K562 (cell line): Measurements from ENCODE around the gene SLC35F2. TPM values are rescaled to one million over a fixed set of nuclear protein-coding genes. Genes with fewer than 3 reads are reported as not detected.
A peak's percentile ranks its signal among the peaks of the same experiment; 100 is the strongest.

ENCODE experiments used
- ATAC-seq: fragments of 200-7000 bp; cut with Tn5 transposase; 3 replicates; pipeline ENCODE4 v1.9.1; 2020; ENCODE audit warnings: moderate library complexity
- BruUV-seq: library from RNA; stranded (reverse); fragments of 400-500 nt; replicated peaks from 2 replicates; lab custom pipeline; 2021; lab: Mats Ljungman, UMichigan
- CTCF ChIA-PET: fragments of 300-600 bp; formaldehyde crosslinking; extraction: SDS; loops from one replicate; lab custom pipeline; 2021; ENCODE audit warnings: low intra/inter-chr PET ratio; lab: Yijun Ruan, JAX
- POLR2A ChIA-PET: fragments of 300-600, 350-650 bp; sonication (Branson Sonifier 250); formaldehyde crosslinking; extraction: SDS; loops from one replicate; lab custom pipeline; 2021; ENCODE audit warnings: antibody characterized with exemption, inconsistent platforms; lab: Yijun Ruan, JAX
- DNase-seq, 4 experiments: peaks; one replicate each; pipeline versions ENCODE4 v3.0.0 to v3.0.0-alpha.2; 2011 to 2018; ENCODE audit warnings: low spot score in 3 of 4, mixed read lengths in 3 of 4; ENCODE audit errors: extremely low read depth in 1 of 4
- FAIRE-seq: peaks from 2 replicates; lab custom pipeline; 2011; peaks lifted over from hg19 to GRCh38; lab: Jason Lieb, UNC
- H2AFZ ChIP-seq: 2 replicates; pipeline ENCODE4 v1.6.0; 2011; ENCODE audit warnings: low read depth, low read length, control low read depth, inconsistent platforms
- H3K27ac ChIP-seq: fragments of 200-600 bp; 3 replicates; pipeline ENCODE4 v1.8.0; 2011; ENCODE audit warnings: low read depth, mild to moderate bottlenecking, control low read depth, inconsistent platforms, low read length, moderate library complexity, mixed read lengths; ENCODE audit errors: extremely low read depth
- H3K27me3 ChIP-seq, 2 experiments: fragments of 300-600 bp in 1 of 2; 2 replicates in 1 of 2; 3 replicates in 1 of 2; pipeline versions ENCODE4 v1.6.0 to v1.8.0; 2011; ENCODE audit warnings: inconsistent platforms in 2 of 2, low read length in 2 of 2, mild to moderate bottlenecking in 1 of 2, mixed read lengths in 1 of 2, moderate library complexity in 1 of 2; ENCODE audit not compliant: control insufficient read depth in 2 of 2, insufficient read depth in 2 of 2
- H3K36me3 ChIP-seq: fragments of 300-600 bp; 3 replicates; pipeline ENCODE4 v1.8.0; 2011; ENCODE audit warnings: mild to moderate bottlenecking, low read length, inconsistent platforms; ENCODE audit not compliant: control insufficient read depth, insufficient read depth
- H3K4me1 ChIP-seq, 2 experiments: fragments of 200-600 bp in 1 of 2; replicated peaks in 1 of 2; 2 replicates in 1 of 2; 3 replicates in 1 of 2; pipeline versions ENCODE4 v1.5.1 to v1.8.0; 2011; ENCODE audit warnings: inconsistent platforms in 2 of 2, low read length in 2 of 2, mild to moderate bottlenecking in 1 of 2, mixed read lengths in 1 of 2, moderate library complexity in 1 of 2; ENCODE audit not compliant: control insufficient read depth in 2 of 2, insufficient read depth in 2 of 2
- H3K4me2 ChIP-seq: 2 replicates; pipeline ENCODE4 v1.6.1; 2011; ENCODE audit warnings: low read length, control low read depth, inconsistent platforms, mixed read lengths; ENCODE audit not compliant: insufficient read depth
- H3K4me3 ChIP-seq: fragments of 200-600 bp; sonication (generic), shearing (Covaris generic); 2 replicates; pipeline ENCODE4 v1.5.1; 2016; ENCODE audit warnings: control low read depth, inconsistent platforms
- H3K79me2 ChIP-seq: fragments of 200-600 bp; 3 replicates; pipeline ENCODE4 v1.8.0; 2011; ENCODE audit warnings: low read length, inconsistent platforms; ENCODE audit not compliant: control insufficient read depth, insufficient read depth
- H3K9ac ChIP-seq, 2 experiments: 2 replicates each; pipeline versions ENCODE4 v1.6.0 to v1.6.1; 2011; ENCODE audit warnings: low read depth in 2 of 2, low read length in 2 of 2, control low read depth in 1 of 2, inconsistent platforms in 1 of 2, mild to moderate bottlenecking in 1 of 2, mixed read lengths in 1 of 2; ENCODE audit not compliant: insufficient read depth in 1 of 2
- H3K9me1 ChIP-seq: one replicate; pipeline ENCODE4 v1.6.0; 2011; ENCODE audit warnings: inconsistent platforms, mild to moderate bottlenecking, low read length, moderate library complexity; ENCODE audit not compliant: control insufficient read depth, insufficient read depth
- H3K9me3 ChIP-seq: replicated peaks from 2 replicates; pipeline ENCODE4 v1.5.1; 2011; ENCODE audit warnings: low read depth, low read length, inconsistent platforms; ENCODE audit not compliant: control insufficient read depth, insufficient read depth
- H4K20me1 ChIP-seq: replicated peaks from 2 replicates; pipeline ENCODE4 v1.6.1; 2011; ENCODE audit warnings: low read length, inconsistent platforms, mixed read lengths; ENCODE audit not compliant: control insufficient read depth, insufficient read depth
- BRD9 ChIP-seq: fragments of 450-650 bp; IDR thresholded peaks from 2 replicates; pipeline ENCODE4 v1.6.1; 2018; ENCODE audit warnings: low read depth; ENCODE audit not compliant: partially characterized antibody
- DACH1 ChIP-seq: fragments of 450-650 bp; IDR thresholded peaks from 2 replicates; pipeline ENCODE4 v1.6.1; 2018; ENCODE audit not compliant: partially characterized antibody
- DPF2 ChIP-seq: fragments of 450-650 bp; IDR thresholded peaks from 2 replicates; pipeline ENCODE4 v1.6.1; 2016
- KLF10 ChIP-seq: fragments of 250-450 bp; sonication (Bioruptor Pico); IDR thresholded peaks from 2 replicates; pipeline ENCODE4 v1.6.1; 2021; ENCODE audit warnings: matching md5 sums
- MAFK ChIP-seq: IDR thresholded peaks from 2 replicates; pipeline ENCODE4 v1.6.1; 2011; ENCODE audit warnings: low read length, improper control_type of control experiment
- MIER1 ChIP-seq: fragments of 450-650 bp; IDR thresholded peaks from 2 replicates; pipeline ENCODE4 v1.6.1; 2016; ENCODE audit warnings: antibody characterized with exemption, mild to moderate bottlenecking, low read depth
- MYC ChIP-seq, 2 experiments: fragments of 250-450 bp in 1 of 2; sonication (Bioruptor Pico) in 1 of 2; IDR thresholded peaks; 2 replicates each; pipeline versions ENCODE4 v1.5.1 to v1.6.1; 2012 to 2021; ENCODE audit warnings: low read depth in 2 of 2, borderline replicate concordance in 1 of 2, improper control_type of control experiment in 1 of 2, low read length in 1 of 2, mild to moderate bottlenecking in 1 of 2, moderate library complexity in 1 of 2
- NEUROD1 ChIP-seq: fragments of 150-350 bp; IDR thresholded peaks from 2 replicates; pipeline ENCODE4 v1.6.1; 2014; ENCODE audit warnings: borderline replicate concordance, low read length, low read depth; ENCODE audit not compliant: partially characterized antibody
- NFIC ChIP-seq: fragments of 450-650 bp; IDR thresholded peaks from 2 replicates; pipeline ENCODE4 v1.6.1; 2017; ENCODE audit warnings: mild to moderate bottlenecking, inconsistent platforms
- PYGO2 ChIP-seq: fragments of 450-650 bp; IDR thresholded peaks from 2 replicates; pipeline ENCODE4 v1.6.1; 2016; ENCODE audit warnings: mild to moderate bottlenecking, missing genetic modification characterization, moderate library complexity, missing compliant biosample characterization
- TCFL5 ChIP-seq: fragments of 250-450 bp; sonication (Bioruptor Pico); conservative IDR thresholded peaks from 2 replicates; pipeline ENCODE4 v1.6.1; 2021; ENCODE audit warnings: mild to moderate bottlenecking, moderate library complexity, matching md5 sums
- ZNF583 ChIP-seq: fragments of 250-450 bp; sonication (Bioruptor Pico); IDR thresholded peaks from 2 replicates; pipeline ENCODE4 v1.4.0; 2020
- WGBS: fragments of 100-300 bp; shearing (Covaris generic); methylation state at CpG from one replicate; pipeline ENCODE4 v1.1.6; 2016; ENCODE audit warnings: low coverage, mixed read lengths; ENCODE audit not compliant: insufficient coverage; ENCODE audit errors: missing lambda C conversion rate; 5-methylcytosine and 5-hydroxymethylcytosine counted together
- in situ Hi-C: fragments of 300-500 bp; cut with MboI; formaldehyde crosslinking; loops from 4 replicates; pipeline ENCODE4 v1.15.0; 2018; ENCODE audit warnings: inconsistent platforms, mixed read lengths
- intact Hi-C: fragments of 100-400 bp; cut with micrococcal nuclease; formaldehyde crosslinking; loops from 2 replicates; pipeline ENCODE4 v1.14.2; 2022
- polyA plus RNA-seq, 8 experiments: library from polyadenylated mRNA; depleted of rRNA in 4 of 8; stranded (reverse) in 5 of 8; unstranded in 3 of 8; fragments of >200 nt; fragmentation: Nextera tagmentation in 2 of 8; fragmentation: Illumina TruSeq in 1 of 8; extraction: Ambion mirVana in 2 of 8; extraction: Trizol in 1 of 8; gene quantifications; 2 replicates each; pipeline versions ENCODE4 v1.2.1 to v1.2.3, GENCODE V29; 2011 to 2014; ENCODE audit warnings: inconsistent platforms in 1 of 8, missing spikeins in 1 of 8
- total RNA-seq, 7 experiments: library from RNA; depleted of rRNA in 6 of 7; stranded (reverse); fragments of >200 nt in 6 of 7; fragmentation: Illumina TruSeq in 2 of 7; extraction: Trizol in 2 of 7; gene quantifications; 2 replicates each; pipeline versions ENCODE4 v1.2.1 to v1.2.3, GENCODE V29; 2011 to 2021; ENCODE audit warnings: low replicate concordance in 1 of 7
- TF ChIP-seq, protein P1 (sequence below): fragments of 250-450 bp; sonication (Bioruptor Pico); IDR thresholded peaks from 2 replicates; pipeline ENCODE4 v1.8.0; 2022; ENCODE audit warnings: moderate library complexity, mild to moderate bottlenecking, inconsistent platforms

Gene SLC35F2
- total and polyA plus RNA-seq, 9 of the 15 experiments (the other 6 are each of a cell fraction or from before 2014, with no cell fraction given): 28.6 to 63.9 (median 53.4) TPM

DNA sequence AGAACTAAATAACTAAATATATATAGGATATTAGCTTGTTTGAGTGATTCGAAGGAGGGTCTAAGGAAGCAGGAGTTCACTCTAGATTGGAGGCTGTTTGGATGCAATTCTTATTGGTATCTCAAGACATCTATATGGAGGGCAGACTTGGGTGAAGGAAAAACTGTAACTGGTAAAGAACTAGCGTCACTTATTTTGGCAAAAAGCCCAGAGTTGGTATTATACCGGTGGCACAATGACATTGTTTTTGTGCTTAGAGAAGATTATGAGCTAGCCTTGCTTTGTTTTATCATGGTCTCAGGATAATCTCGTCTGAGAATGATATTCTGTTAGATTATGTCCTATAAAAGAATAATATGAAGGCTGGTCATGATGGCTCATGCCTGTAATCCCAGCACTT is 6.0 kb upstream of the SLC35F2 start:
- no peak overlapping the region for H2AFZ ChIP-seq
- no peaks in the 10 kb centered on the region for H3K9me1 ChIP-seq
- DNase-seq (no peak), ATAC-seq (no peak), FAIRE-seq (no peak)
- ChIA-PET POLR2A (interaction anchor here (0.9 to 2.0 kb wide), 4 partner anchors 10 to 1787 kb away, joined by 3 to 4 read pairs (median 4); partner anchors contain the start of gene KBTBD3), CTCF (no interaction called here)
- no TSS peak for BruUV-seq
- H3K9me3 ChIP-seq: no peaks in the 10 kb centered on the region
- 0 out of 3 replicates have a peak, but pooled peaks cover 1% of the 10 kb centered on the region for H3K79me2 ChIP-seq
- WGBS: 8% methylated on average over 4 of the region's 4 CpGs
- no peaks in the 10 kb centered on the region for H3K36me3 ChIP-seq
- in situ Hi-C loops: no loop called here
- 0 out of 2 replicates have a peak, but pooled peaks have one; percentile 17 for TF ChIP-seq NFIC
- no peak for TF ChIP-seq KLF10 (CRISPR knock-in tag)
- H3K27me3 ChIP-seq: no peaks in the 10 kb centered on the region; a peak in 1 of 5 replicates
- H3K4me1 ChIP-seq: peaks cover 2 to 3% of the 10 kb centered on the region in 2 experiments; a peak in 2 of 5 replicates
- no peaks in the 10 kb centered on the region for H4K20me1 ChIP-seq
- intact Hi-C loops: no loop called here
- no peak overlapping the region for H3K9ac ChIP-seq
- H3K4me2 ChIP-seq: no peak overlapping the region
- H3K27ac ChIP-seq: no peak overlapping the region
- H3K4me3 ChIP-seq: no peak overlapping the region

DNA sequence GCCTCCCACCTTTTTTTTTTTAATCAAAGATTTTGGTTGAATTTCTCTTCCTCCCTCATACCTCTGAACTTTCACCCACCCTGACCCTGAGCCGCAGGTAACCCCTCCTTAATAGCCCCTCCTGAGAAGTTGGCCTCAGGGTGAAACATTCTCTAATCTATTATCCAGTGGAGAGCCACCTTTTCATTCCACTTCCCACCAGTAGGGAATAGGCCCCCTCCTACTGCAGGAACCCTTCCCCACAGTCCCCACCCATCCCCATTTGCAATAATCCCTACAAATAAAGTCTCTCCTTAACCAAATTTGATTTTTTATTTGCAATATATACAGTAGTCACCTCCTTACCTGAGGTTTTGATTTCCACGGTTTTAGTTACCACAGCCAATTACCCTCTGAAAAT is 2.1 kb upstream of the SLC35F2 start:
- Histone ChIP-seq H3K79me2 (peaks cover 36% of the 10 kb centered on the region), H3K4me1 (peaks cover 6 to 17% of the 10 kb centered on the region in 2 experiments; a peak in 3 of 5 replicates), H3K36me3 (peaks cover 3% of the 10 kb centered on the region; the same call in 1 of the 3 replicates), H3K27me3 (no peaks in the 10 kb centered on the region; a peak in 1 of 5 replicates), H3K4me3 (no peak overlapping the region), H2AFZ (no peak overlapping the region), H4K20me1 (no peaks in the 10 kb centered on the region; the same call in 1 of the 2 replicates), H3K27ac (no peak overlapping the region), H3K9me3 (no peaks in the 10 kb centered on the region), H3K9me1 (no peaks in the 10 kb centered on the region), H3K4me2 (no peak overlapping the region), H3K9ac (no peak overlapping the region)
- TF ChIP-seq MIER1 (no peak), DACH1 (no peak), MYC (IDR thresholded peaks at IDR 0.05; ENCODE audit: low read depth, low read length) (no peak), MYC (CRISPR knock-in tag; IDR thresholded peaks at IDR 0.05; ENCODE audit: borderline replicate concordance, low read depth) (no peak), PYGO2 (no peak), DPF2 (no peak), TCFL5 (CRISPR knock-in tag) (no peak), NEUROD1 (no peak), MAFK (no peak), ZNF583 (CRISPR knock-in tag) (no peak), BRD9 (no peak)
- TF ChIP-seq, protein P1, sequence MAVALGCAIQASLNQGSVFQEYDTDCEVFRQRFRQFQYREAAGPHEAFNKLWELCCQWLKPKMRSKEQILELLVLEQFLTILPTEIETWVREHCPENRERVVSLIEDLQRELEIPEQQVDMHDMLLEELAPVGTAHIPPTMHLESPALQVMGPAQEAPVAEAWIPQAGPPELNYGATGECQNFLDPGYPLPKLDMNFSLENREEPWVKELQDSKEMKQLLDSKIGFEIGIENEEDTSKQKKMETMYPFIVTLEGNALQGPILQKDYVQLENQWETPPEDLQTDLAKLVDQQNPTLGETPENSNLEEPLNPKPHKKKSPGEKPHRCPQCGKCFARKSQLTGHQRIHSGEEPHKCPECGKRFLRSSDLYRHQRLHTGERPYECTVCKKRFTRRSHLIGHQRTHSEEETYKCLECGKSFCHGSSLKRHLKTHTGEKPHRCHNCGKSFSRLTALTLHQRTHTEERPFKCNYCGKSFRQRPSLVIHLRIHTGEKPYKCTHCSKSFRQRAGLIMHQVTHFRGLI: no peak
- peak; percentile 17 to 67 (median 48) for DNase-seq
- in situ Hi-C loops: no loop called here
- POLR2A ChIA-PET: no interaction called here
- CTCF ChIA-PET: no interaction called here
- no peak for FAIRE-seq
- no peak for ATAC-seq
- 64% methylated on average over 1 of the region's 2 CpGs for WGBS
- BruUV-seq: no TSS peak
- intact Hi-C loops: no loop called here
